NCI-H1694 (cell line): ENCODE data around the gene GPR68.
"Not testable (repeated sequence)": the region's sequence is repeated elsewhere in the genome, so short reads cannot be mapped to it uniquely, and the experiment has no call there.

Experiments
- DNase-seq: peaks from one replicate; lab custom pipeline; 2025; lab: John Stamatoyannopoulos, UW

GPR68 gene

DNA sequence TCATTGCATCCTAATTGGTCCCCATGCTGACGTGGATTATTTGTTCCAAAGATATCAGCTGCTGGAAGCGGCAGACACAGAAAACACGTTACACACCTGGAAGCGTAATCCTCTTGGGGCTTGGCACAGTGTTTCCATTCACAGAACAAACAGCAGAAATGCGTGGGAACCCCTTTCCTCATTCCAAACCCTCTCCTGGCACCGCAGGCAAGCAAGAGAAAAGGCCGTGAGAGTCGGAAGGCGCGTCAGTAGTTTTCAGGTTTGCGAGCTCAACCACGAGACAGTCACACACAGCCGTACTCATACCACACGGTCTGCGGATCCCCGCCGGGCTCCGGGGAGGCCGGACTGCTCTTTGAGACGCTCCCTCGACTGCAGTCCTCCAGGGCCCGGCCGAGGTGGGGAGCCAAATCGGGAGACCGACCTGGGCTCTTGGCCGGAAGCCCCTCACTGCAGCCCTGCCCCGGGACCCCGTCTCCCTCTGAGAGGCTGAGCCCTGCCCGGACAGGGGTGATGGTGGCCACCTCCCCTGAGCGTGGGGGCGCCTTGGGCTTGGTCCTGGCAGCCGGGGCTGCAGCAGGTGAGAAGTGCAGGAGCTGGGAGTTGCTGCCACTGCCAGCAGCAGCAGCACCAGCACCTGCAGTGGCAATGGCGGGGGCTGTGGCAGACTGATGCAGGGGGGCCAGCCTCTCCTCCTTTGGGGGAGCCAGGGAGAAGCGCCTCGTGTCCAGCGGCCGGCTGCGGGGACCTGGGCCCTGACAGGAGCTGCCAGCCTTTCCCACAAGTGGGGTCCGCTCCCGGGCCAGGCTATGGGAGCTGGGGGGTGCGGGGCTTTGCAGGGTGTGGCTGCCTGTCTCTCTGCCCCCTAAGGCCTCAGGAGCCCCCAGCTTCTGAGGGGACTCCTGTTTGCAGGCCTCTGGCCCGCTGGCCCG, 28.1 kb upstream of the GPR68 start:
- DNase-seq: no peak

DNA sequence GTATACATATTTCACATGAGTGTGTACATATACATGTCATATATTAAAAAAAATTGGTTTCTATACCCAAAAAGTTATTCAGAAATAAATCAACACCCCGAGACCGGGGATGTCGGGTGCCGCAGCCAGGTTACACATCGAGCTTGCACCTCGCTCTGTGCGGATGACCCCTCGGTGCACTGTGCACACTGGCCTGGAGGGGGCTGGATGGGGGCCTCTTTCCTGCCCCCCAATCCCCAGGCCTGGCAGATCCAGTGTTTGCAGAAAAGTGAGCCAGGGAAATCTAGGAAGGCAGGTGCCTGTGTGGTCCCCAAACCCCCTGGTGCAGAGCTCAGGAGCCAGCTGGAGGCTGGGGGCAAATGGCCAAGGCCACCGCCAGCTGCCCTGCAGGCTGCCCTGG, 27.1 kb upstream of the GPR68 start:
- DNase-seq: no peak

DNA sequence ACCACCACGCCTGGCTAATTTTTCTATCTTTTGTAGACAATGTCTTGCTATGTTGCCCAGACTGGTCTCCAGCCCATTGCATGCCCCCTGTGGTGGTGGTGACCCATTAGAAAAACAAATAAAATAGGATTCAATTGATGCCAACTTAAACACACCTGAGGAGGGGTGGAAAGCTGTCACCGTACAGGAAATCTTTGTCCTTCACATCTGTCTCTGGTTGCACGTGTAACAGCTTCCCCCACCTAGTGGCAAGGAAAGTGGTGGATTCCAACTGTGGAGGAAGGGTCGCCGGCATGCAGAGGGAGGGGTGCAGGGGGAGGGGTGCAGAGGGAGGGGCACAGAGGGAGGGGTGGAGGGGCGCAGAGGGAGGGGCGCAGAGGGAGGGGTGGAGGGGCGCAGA, 26.1 kb upstream of the GPR68 start:
- no peak for DNase-seq

DNA sequence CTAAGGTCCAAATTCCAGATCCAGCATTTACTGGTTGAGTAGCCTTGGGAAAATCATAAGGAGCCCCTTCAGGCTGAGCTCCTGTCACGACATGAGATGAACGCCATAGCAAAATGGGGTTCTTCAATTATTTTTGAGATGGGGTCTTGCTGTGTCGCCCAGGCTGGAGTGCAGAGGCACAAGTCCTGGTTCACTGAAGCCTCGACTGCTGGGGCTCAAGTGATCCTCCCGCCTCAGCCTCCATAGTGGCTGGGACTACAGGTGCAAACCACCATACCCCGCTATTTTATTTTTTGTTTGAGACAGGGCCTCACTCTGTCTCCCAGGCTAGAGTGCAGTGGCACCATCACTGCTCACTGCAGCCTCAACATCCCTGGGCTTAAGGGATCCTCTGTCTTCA, 25.7 kb upstream of the GPR68 start:
- no peak for DNase-seq

DNA sequence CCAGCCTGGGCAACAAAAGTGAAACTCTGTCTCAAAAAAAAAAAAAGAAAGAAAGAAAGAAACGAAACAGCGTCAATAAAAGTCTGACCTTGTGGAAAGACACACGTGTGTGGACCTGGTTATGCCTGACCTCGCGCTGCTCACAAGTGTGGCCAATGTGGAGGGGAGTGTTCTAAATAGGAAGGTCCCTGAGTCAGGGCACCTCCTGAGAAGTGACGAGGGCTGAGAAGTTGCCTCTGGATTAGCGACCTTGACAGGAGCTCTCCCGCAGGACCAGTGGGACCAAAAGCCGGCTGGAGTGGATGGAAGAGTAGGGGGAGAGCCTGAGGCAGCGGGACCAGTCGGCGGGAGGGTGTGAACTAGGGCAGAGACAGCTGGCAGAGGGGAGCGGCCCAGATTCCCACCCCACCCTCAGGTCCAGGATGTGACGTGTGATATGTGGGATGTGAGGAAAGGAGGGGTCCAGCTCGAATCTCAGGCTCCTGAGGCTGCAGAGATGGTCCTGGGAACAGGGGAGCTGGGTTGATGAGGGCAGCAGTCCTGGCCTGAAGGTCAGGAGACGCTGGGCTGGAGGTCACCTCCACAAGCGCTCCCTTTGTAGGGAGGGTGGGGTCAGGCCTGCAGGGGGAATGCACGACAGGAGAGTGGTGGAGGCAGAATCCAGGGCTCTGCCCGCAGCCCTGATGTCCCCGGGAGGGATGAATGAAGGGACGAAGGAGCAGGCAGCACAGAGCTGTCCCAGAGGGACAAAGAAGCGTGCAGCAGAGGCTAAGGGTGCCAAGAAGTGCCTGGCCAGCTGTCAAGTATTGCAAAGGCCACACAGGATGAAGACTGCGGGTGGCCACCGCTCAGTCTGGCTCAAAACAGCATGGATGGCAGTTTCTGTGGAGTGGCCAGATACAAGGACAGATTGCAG, 24.8 kb upstream of the GPR68 start:
- DNase-seq: no peak

DNA sequence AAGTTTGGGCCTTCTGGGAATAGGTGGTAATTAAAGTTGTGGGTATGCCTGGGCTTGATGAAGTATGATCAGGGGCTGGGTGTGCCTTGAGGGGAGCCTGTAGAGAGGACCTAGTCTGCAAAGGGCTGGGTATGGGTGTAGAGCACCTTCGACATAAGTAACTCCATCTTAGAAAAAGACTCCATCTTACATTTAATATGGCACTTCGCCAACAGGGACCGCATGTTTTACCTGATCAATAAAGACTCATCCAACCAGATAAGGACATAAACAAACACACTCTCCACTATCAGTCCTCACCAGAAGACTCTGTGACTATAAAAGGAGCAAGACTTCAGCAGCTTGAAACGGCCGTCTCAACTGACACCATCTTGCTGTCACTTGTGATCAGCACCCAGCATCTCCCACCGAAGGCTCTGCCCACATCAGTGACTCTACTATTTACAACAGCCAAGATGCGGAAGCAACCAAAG, 23.5 kb upstream of the GPR68 start:
- DNase-seq: no peak

DNA sequence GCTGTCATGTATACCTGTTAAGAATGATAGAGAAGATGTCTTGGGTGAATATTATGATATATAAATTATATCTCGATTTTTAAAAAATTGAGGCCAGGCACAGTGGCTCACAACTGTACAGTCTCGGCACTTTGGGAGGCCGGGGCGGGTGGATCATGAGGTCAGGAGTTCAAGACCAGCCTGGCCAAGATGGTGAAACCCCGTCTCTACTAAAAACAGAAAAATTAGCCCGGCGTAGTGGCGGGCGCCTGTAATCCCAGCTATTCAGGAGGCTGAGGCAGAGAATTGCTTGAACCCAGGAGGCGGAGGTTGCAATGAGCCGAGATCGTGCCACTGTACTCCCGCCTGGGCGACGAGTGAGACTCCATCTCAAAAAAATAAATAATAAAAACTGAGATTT, 21.8 kb upstream of the GPR68 start:
- not testable (repeated sequence) for DNase-seq

DNA sequence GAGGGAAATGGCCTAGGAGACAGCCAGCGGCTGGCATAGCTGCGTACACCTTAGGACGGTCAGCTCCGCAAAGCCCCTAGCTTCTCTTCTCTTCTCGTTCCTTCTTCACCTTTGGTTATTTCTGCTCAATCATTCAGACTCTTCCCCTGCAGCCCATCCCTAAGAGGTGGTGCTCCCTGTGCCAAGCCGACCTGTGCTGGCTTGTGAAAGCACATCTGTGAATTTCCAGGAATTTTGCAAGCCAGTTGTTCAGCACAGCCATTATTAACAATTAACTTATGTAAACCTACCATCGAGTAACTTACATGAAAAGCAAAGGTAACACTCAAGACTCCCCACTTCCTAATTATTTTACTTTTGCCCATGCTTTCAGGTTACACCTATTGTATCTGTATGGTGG, 20.9 kb upstream of the GPR68 start:
- DNase-seq: no peak

DNA sequence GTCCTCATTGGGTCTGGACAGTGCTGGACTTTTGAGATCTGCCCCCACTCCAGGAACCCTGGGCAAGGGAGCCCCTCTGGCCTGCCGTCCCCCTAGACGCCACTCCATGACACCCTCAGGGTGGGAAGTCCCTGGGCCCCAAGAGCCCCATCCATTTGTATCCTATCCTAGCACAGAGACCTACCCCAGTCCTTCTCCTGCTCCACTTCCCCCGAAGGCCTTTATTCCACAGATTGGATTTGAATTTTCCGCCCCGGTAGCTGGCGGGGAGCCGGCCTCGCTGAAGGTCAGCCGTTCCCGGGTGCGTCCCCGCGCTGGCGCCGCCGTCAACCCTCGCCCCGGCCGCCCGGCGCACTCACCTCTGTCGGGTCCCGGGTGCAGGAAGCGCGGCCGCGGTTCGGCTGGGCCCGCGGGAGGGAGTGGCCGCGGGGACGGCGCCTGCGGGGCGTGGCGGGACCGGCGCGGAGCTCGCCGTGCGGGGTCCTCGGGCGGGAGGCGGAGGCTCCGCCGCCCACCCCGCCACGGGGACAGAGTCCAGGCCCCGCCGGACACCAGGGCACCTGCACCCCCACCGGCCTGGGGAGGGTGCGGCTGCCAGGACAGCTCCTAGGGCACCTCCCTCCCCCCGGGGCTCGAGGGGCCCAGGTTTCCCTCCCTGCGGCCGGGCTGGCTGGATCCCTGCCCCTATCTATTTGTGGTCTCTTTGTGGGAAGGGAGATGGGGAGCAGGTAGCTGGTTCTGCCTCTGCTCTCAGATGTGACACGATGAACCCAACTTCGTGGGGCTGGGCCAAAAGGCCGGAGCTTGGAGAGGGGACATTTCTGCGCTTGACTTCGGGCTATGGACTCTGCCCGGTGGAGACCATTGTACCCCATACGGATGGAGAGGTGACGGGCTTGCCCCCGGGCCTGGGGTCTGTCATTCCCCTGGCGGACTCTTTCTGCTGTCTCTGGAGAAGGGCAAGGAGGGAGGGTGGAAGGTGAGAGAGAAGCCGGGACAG, 19.9 kb upstream of the GPR68 start:
- no peak for DNase-seq

DNA sequence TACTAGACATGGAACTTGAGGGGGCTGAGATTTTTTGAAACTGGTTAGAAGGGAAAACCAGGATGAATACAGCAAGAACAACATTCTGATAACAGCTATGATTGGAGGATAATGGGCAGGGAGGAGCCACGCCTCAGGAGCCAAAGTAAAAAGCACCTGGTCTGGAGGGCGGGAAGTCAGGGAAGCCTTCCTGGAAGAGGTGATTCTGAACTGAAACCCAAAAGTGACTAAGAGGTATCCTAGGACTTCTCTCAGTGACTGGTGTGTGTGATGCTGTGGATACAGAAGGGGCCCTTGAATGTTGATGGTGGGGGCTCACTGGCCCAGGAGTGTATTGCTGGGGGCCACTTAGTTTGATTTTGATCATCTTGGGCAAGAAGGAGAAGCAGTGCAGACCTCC, 18.8 kb upstream of the GPR68 start:
- no peak for DNase-seq

DNA sequence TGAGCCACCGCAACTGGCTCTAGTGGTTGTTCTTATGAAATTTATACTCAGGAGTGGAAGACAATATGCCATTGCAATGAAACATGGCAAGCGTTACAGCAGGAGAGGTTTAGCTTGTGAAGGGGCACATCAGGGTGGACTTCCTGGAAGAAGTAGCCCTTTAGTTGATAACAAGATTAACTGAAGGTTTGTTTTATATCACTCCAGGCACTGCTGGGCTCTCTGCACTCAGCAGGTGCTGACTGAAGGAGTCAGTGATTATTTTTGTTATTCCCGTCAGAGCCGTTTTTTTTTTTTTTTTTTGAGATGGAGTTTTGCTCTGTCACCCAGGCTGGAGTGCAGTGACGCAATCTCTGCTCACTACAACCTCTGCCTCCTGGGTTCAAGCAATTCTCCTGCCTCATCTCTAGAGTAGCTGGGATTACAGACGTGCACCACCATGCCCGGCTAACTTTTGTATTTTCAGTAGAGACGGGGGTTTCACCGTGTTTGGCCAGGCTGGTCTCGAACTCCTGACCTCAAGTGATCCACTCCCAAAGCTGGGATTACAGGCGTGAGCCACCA, 17.6 kb upstream of the GPR68 start:
- no peak for DNase-seq

DNA sequence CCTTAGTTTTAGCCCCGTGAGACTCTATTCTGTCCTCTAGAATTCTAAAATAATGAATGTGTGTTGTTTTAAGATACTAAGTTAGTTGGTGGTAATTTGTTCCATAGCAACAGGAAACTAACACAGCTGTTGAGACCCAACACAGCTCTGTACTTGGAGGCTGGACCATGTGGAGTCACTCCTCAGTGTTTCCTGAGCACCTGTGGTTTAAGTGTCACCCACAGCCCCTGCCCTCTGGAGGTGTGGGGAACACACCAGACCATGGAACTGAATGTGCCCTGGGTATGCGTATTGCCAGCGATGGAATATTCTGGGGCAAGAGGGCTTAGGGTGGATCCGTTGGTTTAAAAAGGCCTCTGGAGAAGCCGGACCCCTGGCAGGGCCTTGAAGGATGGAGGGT, 16.6 kb upstream of the GPR68 start:
- no peak for DNase-seq

DNA sequence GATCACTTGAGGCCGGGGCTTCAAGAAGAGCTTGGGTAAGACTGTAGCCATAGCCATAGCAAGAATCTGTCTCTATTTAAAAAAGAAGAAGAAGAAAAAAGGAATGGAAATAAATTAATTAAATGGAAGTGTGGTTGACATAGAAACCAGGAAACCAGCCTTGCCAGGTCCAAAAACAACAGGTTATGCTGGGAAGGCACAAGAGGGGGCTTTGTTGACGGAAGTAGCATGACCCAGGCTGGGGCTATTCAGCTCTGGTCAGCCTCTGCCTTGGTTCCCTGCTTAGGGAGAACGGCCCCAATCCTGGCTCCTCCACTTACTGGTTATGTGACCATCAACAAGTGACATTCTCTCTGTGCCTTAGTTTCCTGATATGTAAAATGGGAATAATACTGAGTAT, 14.4 kb upstream of the GPR68 start:
- no peak for DNase-seq

DNA sequence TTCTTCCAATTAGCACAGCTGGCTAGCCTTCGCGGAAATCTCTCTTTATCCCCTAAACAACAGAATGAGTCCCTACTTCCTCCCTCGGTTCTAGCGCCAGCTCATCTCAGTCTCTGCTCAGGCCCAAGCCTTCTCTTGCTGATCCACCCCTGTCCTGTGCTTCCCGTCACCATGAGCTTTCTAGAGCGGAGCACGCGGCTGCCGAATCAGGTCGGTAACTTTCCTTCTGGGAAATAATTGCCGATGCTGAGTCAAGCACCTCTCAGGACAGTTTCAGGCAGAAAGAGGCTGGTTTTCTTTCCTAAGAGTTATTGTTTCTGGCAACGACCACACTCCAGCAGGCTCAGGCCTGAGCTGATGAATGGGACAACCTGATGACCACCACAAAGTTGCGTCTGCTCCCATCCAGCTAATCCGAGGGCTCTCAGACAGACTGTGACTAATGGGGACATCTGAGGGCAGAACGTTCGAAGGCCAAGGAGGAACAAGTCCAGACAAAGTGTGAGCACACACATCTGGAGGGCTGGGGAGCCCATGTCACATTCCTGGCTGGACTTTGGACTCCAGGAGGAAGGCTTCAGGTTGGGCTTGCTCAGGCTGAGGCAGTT, 13.6 kb upstream of the GPR68 start:
- DNase-seq: peak; percentile 76

DNA sequence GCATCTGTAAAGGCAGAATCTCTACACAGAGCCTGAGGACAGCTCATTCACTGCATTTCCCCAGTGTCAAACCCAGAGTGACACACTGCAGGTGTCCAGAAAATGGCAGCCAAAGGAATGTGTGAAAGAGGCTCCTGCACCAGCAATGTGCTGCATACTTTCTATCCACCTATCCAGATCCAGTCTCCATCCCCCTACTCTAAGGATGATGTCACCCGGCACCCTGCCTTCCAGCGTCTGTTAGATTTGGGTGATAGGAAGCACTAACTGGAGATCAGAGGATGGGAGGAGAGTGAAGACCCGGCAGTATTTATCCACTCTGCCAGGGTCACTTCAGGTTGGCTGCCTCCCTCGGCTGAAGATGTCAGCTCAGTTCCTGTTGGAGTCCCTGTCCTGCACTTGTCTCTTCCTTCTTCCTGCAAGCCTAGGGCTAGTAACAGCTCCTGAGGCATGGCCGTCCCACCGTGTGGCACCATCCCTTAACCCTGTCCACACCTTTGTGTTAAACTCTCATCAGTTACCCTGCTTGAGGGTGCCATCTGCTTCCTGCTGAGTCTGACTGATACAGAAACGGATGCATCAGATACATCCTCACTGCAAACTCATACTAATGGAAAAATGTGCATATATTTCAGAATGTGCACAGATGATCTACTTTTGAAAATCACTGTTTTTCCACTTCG, 13.0 kb upstream of the GPR68 start:
- peak; percentile 86 for DNase-seq

DNA sequence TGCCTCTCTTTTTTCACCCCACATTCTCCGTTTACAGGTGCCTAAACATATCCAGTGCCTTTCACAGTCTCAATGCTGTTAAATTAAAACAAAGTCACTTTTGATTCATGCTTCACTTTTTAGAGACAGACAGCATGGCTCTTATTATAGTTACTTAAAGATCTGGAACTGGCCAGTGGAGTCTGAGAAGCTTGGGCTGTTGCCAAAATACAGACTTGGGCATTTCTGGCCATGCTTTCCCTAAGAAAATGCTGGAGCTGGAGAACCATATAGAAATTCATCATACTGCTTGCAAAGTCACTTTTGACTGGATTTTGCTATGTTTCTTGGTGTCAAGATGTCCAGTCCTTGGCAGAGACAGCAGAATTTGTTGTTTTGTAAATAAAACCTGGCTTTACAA, 12.2 kb upstream of the GPR68 start:
- no peak for DNase-seq

DNA sequence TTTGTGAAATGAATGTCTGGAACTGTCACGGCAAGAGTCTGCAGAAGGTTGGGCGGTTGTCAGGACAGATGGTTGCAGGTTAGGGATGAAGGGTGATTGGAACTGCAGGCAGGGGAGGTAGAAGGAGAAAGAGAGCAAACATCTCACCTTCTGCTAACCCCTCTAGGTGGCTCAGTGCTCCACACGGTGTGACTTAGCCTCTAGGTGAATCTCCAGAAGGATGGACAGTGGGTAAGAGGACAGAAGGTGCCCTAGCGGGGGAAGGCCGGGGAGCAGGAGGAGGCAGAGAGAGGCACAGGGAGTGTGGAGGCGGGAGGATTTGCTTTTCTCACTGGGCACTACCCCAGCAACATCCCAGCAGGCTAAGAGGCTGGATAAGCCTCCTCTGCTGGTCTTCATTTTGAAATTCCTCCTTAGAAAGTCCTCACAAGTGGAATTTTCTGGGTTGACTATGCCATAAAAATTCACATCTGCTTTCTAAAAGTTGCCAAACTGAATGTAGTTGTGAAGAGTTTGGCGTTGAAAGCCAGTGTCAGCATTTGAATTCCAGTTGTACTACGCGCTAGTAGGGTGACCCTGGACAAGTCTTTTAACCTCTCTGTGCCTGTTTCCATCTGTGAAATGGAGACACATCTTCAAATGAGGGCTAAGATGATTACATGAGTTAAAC, 10.7 kb upstream of the GPR68 start:
- DNase-seq: peak; percentile 80

DNA sequence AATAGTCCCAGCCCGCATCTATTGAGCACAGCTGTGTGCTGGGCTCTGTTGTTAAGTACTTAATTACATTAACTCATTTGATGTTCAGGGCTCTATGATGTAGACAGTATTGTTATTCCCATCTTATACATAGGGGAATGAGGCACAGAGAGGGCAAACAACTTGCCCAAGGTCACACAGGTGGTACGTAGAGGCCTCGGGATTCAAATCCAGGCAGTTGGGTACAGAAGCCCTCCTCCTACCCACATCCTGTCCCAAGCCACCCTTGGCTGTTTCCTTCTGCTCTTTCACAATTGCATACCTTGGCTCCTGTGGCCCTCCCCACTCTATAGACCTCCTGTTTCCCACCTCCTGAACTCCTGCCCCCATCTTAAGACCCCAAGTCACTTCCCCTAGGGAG, 10.0 kb upstream of the GPR68 start:
- peak; percentile 42 for DNase-seq

DNA sequence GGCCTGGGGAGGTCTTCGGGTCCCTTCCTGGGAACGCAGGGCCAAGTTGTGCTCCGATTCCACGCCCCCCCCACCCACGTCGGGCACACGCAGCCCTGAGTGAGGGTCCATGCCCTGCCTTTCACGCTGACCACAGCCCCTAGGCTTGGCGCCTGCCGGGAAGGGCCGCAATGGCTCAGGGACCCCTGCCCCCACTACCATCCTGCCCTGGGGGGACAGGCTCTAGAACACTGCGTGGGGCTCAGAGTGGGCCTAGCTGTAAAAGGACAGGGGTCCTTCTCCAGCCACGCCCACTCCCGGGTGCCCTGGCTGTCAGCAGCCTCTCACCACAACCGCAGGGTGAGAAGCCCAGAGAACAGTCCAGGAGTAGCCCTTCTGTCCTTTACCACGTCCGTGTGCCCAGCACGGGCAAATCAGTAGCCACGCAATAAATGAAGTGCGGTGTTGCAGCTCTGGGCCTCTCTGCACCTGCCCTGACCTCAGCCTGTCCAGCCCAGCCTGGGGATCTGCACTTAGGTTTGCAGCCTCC, 9.4 kb upstream of the GPR68 start:
- DNase-seq: no peak
